DOHH2 (cell line): ENCODE measurements around the gene CTBP1.

Source experiments
- H3F3A ChIP-seq: fragments of 200-600 bp; sonication (generic), shearing (Covaris generic); 2 replicates; pipeline ENCODE4 v1.6.0; 2016; ENCODE audit warnings: antibody characterized with exemption, mild to moderate bottlenecking; ENCODE audit not compliant: control insufficient read depth, insufficient read depth
- H3K27ac ChIP-seq: fragments of 200-600 bp; sonication (generic); 2 replicates; pipeline ENCODE4 v1.5.1; 2014; ENCODE audit warnings: low read depth, mild to moderate bottlenecking, low read length, moderate library complexity
- H3K27me3 ChIP-seq: fragments of 200-600 bp; sonication (generic); 2 replicates; pipeline ENCODE4 v1.6.1; 2014; ENCODE audit warnings: mild to moderate bottlenecking, low read length, mixed read lengths; ENCODE audit not compliant: control insufficient read depth
- H3K36me3 ChIP-seq: fragments of 200-600 bp; sonication (generic); 2 replicates; pipeline ENCODE4 v1.6.1; 2014; ENCODE audit warnings: mild to moderate bottlenecking, low read length, moderate library complexity, mixed read lengths; ENCODE audit not compliant: control insufficient read depth
- H3K4me1 ChIP-seq: fragments of 200-600 bp; sonication (generic); 2 replicates; pipeline ENCODE4 v1.6.1; 2014; ENCODE audit warnings: mild to moderate bottlenecking, low read length, mixed read lengths; ENCODE audit not compliant: control insufficient read depth
- H3K4me2 ChIP-seq: fragments of 200-600 bp; sonication (generic); 2 replicates; pipeline ENCODE4 v1.6.0; 2014; ENCODE audit warnings: mild to moderate bottlenecking, low read length, moderate library complexity
- H3K4me3 ChIP-seq: fragments of 200-600 bp; sonication (generic); 2 replicates; pipeline ENCODE4 v1.5.1; 2014; ENCODE audit warnings: mild to moderate bottlenecking, low read length, mixed read lengths
- H3K79me2 ChIP-seq: fragments of 200-600 bp; sonication (generic); 2 replicates; pipeline ENCODE4 v1.6.1; 2014; ENCODE audit warnings: mild to moderate bottlenecking, low read length, mixed read lengths; ENCODE audit not compliant: control insufficient read depth
- H3K9me2 ChIP-seq: fragments of 200-600 bp; sonication (generic); replicated peaks from 2 replicates; pipeline ENCODE4 v1.6.1; 2014; ENCODE audit warnings: mild to moderate bottlenecking, low read length, mixed read lengths; ENCODE audit not compliant: control insufficient read depth
- H3K9me3 ChIP-seq: fragments of 200-600 bp; sonication (generic); 2 replicates; pipeline ENCODE4 v1.6.1; 2014; ENCODE audit warnings: antibody characterized with exemption, low read length, mixed read lengths; ENCODE audit not compliant: control insufficient read depth, insufficient read depth
- H4K20me1 ChIP-seq: fragments of 200-600 bp; sonication (generic); 2 replicates; pipeline ENCODE4 v1.6.0; 2014; ENCODE audit warnings: low read depth, mild to moderate bottlenecking, antibody characterized with exemption, low read length, moderate library complexity; ENCODE audit not compliant: control insufficient read depth, insufficient read depth
- CTCF ChIP-seq: fragments of 200-600 bp; sonication (generic); IDR thresholded peaks from one replicate; pipeline ENCODE4 v1.5.1; 2014; ENCODE audit warnings: antibody characterized with exemption, mild to moderate bottlenecking, low read depth, low read length; ENCODE audit not compliant: poor library complexity, severe bottlenecking
- EZH2phosphoT487 ChIP-seq: fragments of 200-600 bp; sonication (generic); IDR thresholded peaks from 2 replicates; pipeline ENCODE4 v1.6.1; 2017; ENCODE audit warnings: borderline replicate concordance, mild to moderate bottlenecking, antibody characterized with exemption, low read length, moderate library complexity, mixed read lengths

The CTBP1 gene

GRCh38 chr4:1195891-1196401 lies 53.0 kb downstream of the CTBP1 start:
- Histone ChIP-seq H3K9me2 (no peaks in the 10 kb centered on the region), H3K4me3 (no peak overlapping the region), H3F3A (peaks cover 5% of the 10 kb centered on the region), H3K4me1 (peaks cover 29% of the 10 kb centered on the region), H3K4me2 (no peak overlapping the region), H3K79me2 (peaks cover 46% of the 10 kb centered on the region), H3K36me3 (peaks cover 55% of the 10 kb centered on the region), H3K9me3 (no peaks in the 10 kb centered on the region), H4K20me1 (no peaks in the 10 kb centered on the region), H3K27ac (no peak overlapping the region), H3K27me3 (no peaks in the 10 kb centered on the region)
- no peak for TF ChIP-seq EZH2phosphoT487
- no peak for TF ChIP-seq CTCF

GRCh38 chr4:1195109-1195671 lies 53.7 kb downstream of the CTBP1 start:
- Histone ChIP-seq H3K79me2 (peaks cover 41% of the 10 kb centered on the region), H3F3A (peaks cover 12% of the 10 kb centered on the region), H3K4me2 (no peak overlapping the region), H3K9me2 (no peaks in the 10 kb centered on the region), H3K36me3 (peaks cover 49% of the 10 kb centered on the region), H3K9me3 (no peaks in the 10 kb centered on the region), H3K4me1 (peaks cover 29% of the 10 kb centered on the region), H3K4me3 (no peak overlapping the region), H3K27me3 (no peaks in the 10 kb centered on the region), H4K20me1 (no peaks in the 10 kb centered on the region), H3K27ac (no peak overlapping the region)
- no peak for TF ChIP-seq EZH2phosphoT487
- TF ChIP-seq CTCF, result no peak

- H3K27me3 ChIP-seq, result no peaks in the 10 kb centered on the region
- H3K4me1 ChIP-seq, result peaks cover 23% of the 10 kb centered on the region
- H3K36me3 ChIP-seq, result peaks cover 40% of the 10 kb centered on the region
- H3K9me3 ChIP-seq, result no peaks in the 10 kb centered on the region
- H3K9me2 ChIP-seq, result no peaks in the 10 kb centered on the region
- H4K20me1 ChIP-seq, result no peaks in the 10 kb centered on the region
- H3K27ac ChIP-seq, result no peak overlapping the region
- H3K79me2 ChIP-seq, result peaks cover 32% of the 10 kb centered on the region
- H3K4me3 ChIP-seq, result no peak overlapping the region
- TF ChIP-seq EZH2phosphoT487 (no peak), CTCF (no peak)
- no peak overlapping the region for H3K4me2 ChIP-seq
- H3F3A ChIP-seq, result peaks cover 13% of the 10 kb centered on the region
Observed at GRCh38 chr4:1194010-1194900, 54.7 kb downstream of the CTBP1 start.
